GM23338 (cell line): ENCODE data around the gene CDKN2AIP.

Experiments used
- EZH2phosphoT487 ChIP-seq: fragments of 200-600 bp; sonication (generic); IDR thresholded peaks from one replicate; pipeline ENCODE4 v1.8.1; 2018; ENCODE audit warnings: antibody characterized with exemption; ENCODE audit not compliant: unreplicated experiment
- POLR2AphosphoS5 ChIP-seq: IDR thresholded peaks from 2 replicates; pipeline ENCODE4 v1.6.1; 2016; ENCODE audit warnings: antibody characterized with exemption, low read depth
- TF ChIP-seq, protein P1 (sequence below): IDR thresholded peaks from one replicate; pipeline ENCODE4 v1.6.1; 2018; ENCODE audit warnings: antibody characterized with exemption; ENCODE audit not compliant: unreplicated experiment
- TF ChIP-seq, protein P2 (sequence below), 2 experiments: fragments of 200-600 bp in 1 of 2; sonication (generic) in 1 of 2; conservative IDR thresholded peaks; 2 replicates each; pipeline versions ENCODE4 v1.5.1 to v1.6.1; 2016 to 2017; ENCODE audit warnings: antibody characterized with exemption in 2 of 2, low read depth in 2 of 2, mild to moderate bottlenecking in 2 of 2, moderate library complexity in 1 of 2

DNA sequence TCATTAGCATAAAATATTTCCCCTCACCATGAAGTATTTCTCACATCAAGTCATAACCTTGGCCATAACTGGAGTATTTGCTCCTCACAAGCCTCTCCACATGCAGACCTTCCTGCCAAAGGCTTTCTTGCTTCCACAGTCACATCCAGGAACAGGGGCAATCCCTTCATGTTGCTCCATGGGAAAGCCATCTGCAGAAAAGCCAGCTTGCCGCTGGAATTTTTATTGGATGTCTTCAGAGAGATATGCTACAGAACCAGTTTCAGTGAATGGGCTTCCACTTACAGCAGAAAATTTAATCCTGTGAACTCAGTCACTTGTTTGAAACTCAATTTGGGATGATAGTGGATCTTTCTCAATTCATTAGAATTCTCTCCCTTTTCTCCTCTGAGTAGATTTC, 3.2 kb upstream of the CDKN2AIP start:
- TF ChIP-seq, protein P1, sequence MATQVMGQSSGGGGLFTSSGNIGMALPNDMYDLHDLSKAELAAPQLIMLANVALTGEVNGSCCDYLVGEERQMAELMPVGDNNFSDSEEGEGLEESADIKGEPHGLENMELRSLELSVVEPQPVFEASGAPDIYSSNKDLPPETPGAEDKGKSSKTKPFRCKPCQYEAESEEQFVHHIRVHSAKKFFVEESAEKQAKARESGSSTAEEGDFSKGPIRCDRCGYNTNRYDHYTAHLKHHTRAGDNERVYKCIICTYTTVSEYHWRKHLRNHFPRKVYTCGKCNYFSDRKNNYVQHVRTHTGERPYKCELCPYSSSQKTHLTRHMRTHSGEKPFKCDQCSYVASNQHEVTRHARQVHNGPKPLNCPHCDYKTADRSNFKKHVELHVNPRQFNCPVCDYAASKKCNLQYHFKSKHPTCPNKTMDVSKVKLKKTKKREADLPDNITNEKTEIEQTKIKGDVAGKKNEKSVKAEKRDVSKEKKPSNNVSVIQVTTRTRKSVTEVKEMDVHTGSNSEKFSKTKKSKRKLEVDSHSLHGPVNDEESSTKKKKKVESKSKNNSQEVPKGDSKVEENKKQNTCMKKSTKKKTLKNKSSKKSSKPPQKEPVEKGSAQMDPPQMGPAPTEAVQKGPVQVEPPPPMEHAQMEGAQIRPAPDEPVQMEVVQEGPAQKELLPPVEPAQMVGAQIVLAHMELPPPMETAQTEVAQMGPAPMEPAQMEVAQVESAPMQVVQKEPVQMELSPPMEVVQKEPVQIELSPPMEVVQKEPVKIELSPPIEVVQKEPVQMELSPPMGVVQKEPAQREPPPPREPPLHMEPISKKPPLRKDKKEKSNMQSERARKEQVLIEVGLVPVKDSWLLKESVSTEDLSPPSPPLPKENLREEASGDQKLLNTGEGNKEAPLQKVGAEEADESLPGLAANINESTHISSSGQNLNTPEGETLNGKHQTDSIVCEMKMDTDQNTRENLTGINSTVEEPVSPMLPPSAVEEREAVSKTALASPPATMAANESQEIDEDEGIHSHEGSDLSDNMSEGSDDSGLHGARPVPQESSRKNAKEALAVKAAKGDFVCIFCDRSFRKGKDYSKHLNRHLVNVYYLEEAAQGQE, result no peak
- TF ChIP-seq, protein P2, sequence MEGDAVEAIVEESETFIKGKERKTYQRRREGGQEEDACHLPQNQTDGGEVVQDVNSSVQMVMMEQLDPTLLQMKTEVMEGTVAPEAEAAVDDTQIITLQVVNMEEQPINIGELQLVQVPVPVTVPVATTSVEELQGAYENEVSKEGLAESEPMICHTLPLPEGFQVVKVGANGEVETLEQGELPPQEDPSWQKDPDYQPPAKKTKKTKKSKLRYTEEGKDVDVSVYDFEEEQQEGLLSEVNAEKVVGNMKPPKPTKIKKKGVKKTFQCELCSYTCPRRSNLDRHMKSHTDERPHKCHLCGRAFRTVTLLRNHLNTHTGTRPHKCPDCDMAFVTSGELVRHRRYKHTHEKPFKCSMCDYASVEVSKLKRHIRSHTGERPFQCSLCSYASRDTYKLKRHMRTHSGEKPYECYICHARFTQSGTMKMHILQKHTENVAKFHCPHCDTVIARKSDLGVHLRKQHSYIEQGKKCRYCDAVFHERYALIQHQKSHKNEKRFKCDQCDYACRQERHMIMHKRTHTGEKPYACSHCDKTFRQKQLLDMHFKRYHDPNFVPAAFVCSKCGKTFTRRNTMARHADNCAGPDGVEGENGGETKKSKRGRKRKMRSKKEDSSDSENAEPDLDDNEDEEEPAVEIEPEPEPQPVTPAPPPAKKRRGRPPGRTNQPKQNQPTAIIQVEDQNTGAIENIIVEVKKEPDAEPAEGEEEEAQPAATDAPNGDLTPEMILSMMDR (conservative IDR thresholded peaks at IDR 0.05; ENCODE audit: low read depth in 2 of 2), result no peak
- TF ChIP-seq EZH2phosphoT487, result no peak
- no peak for TF ChIP-seq POLR2AphosphoS5
